NCI-H146 treated with DMSO at 0.1 percent for 48 hours (cell line): ENCODE measurements around the gene ANKRD52.

Source experiments
- DNase-seq: peaks from one replicate; lab custom pipeline; 2025; ENCODE audit not compliant: unreplicated experiment; lab: John Stamatoyannopoulos, UW

ANKRD52 gene

DNA sequence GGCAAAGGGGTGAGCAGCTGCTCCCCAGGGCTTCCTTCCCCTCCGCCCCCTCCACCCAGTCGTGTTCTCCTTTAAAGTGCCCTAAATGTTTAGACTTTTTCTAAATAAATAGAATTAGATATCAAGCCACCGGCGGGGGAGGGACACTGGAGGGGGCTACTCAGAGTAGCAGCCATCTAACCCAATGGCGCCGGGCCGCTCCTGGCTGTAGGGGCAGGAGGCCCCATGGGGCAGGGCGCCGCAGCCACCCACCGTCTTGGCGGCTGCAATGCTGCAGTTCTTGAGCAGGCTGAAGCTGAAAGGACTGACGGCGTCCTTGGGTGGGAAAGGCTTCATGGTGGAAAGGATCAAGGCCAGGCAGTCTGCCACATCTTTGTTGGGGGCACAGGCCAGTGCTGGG, 15.2 kb downstream of the ANKRD52 start:
- DNase-seq = no peak

DNA sequence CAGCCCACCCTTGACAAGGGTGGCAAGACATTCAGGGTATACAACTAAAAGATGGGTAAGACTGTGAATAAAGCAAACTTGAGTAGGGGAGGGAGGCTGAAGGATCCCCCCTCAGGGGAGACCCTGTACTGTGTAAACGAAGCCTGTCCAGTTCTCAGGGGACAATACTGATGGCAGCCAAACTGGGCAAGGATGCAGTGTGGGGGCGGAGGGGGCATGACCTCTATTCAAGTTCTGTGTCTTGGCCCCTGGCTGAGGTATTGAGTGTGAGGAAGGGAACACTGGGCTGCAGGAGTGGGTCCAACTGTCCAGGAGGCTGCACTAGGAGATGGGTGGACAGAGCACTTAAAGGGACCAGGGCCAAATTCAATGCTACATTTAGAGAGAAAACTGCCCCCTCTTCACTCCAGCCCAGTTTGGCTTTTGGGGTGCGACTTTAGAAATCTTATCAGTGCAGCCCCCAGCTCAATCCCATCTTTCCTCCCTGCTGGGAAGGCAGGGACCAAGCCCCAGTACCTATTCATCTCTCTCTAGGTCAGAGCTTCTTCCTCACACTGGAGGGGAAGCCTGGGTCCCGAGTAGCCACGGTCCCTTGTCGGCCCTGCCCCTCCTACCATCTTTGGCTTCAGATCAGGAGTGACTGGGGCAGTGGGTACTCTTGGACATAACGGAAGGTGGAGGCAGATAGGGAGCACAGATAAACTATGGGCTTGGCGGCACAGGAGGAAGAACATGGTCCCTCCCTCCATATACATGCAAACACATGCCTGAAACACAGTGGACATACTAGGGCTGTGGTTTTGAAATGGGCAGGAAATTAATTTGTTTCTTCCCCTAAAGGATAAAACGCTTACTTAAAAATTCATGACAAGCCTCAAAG, 16.5 kb downstream of the ANKRD52 start:
- DNase-seq = no peak

DNA sequence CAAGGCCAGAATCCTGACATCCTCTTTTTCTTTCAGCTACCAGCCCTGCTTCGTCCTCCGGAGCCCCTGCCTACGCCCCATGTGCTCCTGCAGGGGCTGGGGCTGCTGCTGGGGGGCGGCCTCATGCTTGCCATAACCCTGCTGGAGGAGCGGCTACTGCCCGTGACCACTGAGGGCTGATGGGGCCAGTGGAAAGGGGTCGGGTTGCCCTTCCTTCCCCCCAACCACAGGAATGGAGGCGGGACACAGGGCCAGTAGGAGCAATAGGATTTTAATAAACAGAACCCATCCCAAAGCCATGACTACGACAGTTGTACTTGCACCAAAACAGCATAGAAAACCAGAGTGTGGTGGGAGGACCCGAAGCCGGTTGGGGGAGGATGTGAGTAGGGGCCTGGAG, 20.6 kb downstream of the ANKRD52 start:
- DNase-seq = no peak

DNA sequence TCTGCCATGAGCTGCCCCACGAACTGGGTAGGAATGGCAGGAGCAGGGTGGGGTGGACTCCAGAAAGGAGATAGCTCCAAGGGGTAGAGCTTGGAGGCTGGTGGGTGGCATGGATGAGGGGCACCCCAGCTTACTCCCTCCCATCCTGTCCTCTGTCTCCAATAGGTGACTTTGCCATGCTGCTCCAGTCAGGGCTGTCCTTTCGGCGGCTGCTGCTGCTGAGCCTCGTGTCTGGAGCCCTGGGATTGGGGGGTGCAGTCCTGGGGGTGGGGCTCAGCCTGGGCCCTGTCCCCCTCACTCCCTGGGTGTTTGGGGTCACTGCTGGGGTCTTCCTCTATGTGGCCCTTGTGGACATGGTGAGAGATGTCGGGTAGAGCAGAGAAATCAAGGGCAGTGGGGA, 21.2 kb downstream of the ANKRD52 start:
- DNase-seq = no peak

DNA sequence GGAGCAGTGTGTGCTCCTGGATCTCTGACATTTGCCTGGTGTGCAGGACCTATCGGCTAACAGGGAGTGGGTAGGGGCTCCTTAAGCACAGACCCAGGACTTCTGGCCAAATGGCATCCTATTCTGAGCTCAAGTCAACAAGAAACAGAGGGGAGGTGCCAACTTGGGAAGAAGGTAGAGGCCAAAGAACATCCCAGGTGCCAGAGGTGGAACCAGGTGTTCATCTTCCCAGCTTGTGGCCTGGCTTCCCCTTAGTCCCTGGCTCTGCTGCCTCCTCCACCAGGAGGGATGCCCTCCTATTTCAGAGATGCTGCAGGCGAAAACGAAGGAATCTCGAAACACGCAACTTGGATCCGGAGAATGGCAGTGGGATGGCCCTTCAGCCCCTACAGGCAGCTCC, 22.1 kb downstream of the ANKRD52 start:
- no peak for DNase-seq

DNA sequence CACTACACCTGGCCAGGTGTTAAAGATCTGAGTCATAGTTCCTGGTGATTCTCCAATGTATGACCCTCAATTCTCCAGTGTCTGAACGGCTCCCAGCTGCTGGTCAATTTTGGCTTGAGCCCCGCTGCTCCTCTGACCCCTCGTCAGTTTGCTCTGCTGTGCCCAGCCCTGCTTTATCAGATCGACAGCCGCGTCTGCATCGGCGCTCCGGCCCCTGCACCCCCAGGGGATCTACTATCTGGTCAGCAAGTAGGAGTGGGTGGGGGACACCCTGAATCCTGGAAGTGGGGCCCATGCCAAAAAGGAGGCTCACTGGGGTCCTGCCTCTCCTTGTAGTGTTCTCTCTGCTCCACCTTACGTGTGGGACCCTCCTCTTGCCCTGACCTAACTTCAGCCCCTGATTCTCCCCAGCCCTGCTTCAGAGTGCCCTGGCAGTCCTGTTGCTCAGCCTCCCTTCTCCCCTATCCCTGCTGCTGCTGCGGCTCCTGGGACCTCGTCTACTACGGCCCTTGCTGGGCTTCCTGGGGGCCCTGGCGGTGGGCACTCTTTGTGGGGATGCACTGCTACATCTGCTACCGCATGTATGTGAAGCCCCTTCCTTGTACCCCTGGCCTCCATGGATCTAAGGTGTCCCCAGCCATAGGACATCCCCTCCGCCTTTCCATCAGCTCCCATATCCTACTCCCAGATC, 23.3 kb downstream of the ANKRD52 start:
- no peak for DNase-seq

DNA sequence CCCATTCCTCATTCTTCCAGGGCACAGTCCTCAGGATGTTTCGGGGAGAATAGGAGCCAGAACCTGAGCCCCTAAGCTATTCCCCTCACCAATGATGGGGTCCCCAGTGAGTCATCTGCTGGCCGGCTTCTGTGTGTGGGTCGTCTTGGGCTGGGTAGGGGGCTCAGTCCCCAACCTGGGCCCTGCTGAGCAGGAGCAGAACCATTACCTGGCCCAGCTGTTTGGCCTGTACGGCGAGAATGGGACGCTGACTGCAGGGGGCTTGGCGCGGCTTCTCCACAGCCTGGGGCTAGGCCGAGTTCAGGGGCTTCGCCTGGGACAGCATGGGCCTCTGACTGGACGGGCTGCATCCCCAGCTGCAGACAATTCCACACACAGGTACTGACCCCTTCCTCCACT, 27.0 kb downstream of the ANKRD52 start:
- no peak for DNase-seq

DNA sequence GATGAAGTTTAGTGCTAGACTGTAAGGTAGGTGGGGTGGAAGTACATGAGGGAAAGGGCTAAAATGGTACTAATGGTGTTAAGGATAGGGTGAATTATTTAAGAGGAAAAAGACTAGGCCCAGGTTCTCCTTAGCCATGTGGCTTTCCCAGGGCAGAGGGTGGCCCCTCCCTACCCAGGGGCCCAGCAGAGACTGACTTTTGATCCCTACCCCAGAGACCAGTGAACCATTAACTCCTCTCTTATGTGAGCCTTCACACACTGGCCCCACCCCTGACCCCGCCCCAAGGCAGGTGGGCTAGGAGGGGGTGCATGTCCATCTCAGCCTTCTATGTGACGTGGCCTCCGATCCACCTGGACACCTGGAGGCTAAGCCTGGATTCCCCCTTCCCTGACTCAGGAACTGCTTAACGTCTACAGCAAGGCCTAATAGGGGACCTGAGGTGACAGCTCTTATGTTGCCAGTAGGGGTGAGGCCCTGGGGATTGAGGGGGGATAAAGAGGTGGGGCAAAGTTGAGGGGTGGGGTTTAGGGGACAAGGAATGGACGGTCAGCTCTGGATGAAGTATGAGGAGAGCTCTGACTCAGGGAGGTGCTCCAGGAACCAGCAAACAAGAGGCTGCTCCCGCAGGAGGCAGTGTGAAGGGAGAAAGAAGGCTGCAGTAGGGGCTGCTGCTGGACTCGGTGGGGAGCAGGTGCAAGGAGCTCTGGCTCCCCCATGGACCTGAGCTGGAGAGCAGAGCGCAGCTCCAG, 27.6 kb downstream of the ANKRD52 start:
- DNase-seq = no peak

DNA sequence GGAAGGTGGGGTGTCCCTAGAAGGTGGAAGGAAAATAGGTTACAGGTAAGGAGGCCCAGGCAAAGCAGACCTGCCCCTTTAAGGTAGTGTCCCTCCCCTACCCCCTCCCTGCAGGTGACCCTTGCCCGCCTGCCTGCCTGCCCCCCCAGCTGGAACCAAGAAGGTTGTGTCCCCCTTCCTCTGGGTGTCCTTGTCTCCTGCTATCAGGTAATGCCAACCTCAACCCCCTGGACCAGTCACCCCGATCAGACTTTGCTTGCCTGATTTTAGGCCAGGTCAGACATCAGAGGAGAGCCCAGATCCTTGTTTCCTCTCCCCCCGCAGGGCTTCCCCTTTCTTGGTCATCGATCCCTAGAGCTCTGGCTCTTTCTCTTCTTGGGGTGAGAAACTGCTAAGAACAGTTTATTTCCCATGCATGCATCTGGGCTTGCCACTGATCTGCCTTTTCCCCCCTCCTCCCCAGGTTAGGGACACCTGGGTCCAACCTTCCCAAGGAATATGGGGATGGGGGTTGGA, 28.2 kb downstream of the ANKRD52 start, which contains the start of gene SLC39A5:
Gene SLC39A5 (plus strand): TSS at position 136 of the 516 bp plus-strand sequence. CDS start 1,224 bp downstream, outside the sequence.
- no peak for DNase-seq

DNA sequence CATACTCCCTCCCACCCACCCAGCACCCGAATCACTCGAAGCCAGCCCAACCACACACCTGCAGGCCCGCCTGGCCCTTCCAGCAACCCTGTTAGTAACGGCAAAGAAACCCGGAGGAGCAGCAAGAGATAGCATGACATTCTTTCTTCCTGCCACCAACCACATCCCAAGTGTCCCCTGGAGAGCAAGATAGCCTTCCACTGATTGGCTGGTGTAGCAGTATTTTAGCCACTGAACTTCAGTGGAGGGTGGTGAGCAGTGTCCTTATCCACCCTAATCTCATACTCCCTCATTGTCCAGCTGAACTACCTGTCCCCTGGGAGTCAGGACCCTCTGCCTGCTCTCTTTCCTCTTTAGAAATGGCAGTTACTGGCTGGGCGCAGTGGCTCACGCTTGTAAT, 29.1 kb downstream of the ANKRD52 start:
- no peak for DNase-seq

DNA sequence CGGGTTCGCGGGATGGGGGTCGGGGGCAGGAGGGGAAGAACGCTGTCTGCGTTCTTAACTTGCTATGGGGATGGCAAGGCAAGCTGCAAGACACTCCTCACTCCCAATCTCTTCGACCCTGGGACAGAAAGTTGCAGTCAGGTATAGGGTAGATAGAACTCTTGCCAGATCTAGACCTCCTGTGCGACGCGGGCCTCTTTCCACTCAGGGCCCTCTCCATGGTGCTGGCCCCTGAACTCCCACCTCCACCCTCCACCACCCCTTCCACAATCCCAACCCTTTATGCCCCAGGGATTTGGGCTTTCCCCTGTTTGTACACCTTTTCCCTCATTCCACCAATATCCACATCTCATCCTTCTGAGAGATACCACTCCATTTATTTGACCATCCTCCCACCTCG, 33.2 kb downstream of the ANKRD52 start:
- no peak for DNase-seq

DNA sequence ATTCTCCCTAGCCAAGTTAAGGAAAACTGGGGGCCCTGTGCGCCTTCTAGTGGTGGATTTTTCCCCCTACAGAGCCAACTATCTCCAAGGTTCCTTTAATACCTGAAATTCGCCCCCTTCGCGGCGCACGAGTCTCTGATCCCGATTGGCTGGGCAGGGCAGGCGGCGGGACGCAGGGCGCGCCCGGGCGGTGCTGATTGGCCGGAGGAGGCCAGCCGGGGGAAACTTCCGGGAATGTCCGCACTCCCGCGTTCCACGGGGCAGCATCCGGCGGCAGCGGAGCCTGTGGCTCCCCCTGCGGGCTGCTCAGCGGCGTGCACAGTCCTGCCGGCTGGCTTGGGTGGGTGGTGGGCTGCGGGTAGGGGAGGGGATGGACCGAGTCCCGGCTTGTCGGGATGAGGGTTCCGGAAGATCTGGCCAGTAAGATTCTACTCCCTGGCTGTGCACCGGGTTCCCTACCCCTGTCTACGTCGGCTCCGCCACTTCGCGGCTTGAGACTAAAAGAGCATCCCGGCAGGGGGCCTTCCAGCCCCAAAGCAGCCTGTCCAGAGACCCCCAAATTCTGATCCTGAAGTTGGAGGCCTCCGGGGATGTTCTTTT, 34.0 kb downstream of the ANKRD52 start, which contains the start of gene NABP2:
Gene NABP2 (plus strand): TSS at position 241 of the 600 bp plus-strand sequence. CDS start 515 bp downstream, outside the sequence.
- peak; percentile 98 for DNase-seq

DNA sequence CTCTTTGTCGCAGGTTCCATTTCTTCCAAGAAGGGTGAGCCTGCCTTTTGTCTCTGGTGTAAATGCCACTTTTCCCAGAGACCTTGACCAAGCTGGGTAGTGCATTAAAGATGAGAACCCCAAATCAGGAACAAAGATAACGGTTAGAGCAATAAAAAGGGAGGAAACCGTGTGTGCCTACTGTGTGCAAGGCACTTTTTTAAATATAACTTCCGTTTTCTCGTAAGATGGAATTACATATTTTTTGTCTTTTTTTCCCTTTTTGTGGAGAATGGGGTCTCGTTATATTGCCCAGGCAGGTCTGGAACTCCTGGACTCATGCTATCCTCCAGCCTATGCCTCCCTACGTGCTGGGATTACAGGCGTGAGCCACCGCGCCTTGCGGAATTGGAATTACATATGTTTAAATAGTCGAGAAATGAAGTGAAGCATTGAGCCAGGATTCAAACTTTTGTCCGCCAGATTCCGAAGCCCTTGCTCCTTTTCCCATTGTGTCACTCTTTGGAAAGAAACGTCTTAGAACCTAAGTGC, 34.5 kb downstream of the ANKRD52 start:
- DNase-seq = no peak

DNA sequence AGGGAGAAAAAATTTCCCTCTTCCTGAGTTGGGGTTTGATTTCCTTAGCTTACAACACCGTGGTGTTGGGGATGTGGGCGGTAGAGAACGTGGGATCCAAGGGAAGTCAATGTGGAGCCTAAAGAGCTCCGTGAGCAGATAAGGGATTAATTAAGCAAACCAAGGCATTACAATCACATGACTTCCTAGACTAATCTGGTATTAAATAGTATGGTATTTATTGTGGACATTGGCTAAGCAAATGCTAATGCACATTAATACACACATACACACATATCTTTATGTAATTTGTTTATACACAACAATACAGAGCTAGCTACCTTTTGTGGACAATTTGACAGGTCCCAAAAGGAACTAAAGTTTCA, 35.7 kb downstream of the ANKRD52 start:
- no peak for DNase-seq

DNA sequence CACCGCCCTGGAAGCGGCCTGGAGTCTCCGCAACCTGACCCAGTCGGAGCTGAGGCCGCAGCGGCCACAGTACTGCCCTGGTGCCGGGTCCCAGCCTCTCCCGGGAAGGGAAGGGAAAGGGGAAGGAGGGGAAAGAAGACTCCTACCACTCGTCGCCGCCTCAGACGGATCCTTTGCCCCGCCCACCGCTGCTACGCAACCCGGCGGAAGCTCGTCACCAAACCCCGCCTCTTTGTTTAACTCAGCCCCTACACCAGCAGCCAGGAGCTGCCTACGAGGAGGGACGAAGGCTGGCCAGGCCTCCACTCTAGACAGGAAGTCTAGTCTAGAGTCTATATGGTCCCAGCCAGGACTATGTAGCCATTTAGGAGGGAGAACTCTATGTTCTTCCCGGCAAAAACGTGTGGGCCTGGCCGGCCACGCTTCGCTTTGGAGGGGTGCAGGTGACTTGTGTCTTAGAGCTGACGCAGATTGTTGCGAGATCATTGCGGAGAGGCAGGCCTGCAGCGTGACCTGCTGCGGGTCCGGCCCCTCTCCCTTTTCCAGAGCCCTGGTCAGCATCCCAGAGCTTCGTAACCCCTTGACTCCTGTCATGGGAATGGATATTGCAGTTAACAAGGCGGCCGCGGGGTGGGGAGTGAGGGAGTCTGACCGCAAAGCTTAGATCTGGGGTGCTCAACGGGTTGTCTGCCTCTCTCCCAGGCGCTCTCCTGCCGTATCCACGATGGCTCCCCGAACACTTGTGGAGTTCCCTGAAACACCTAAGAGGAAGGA, 36.2 kb downstream of the ANKRD52 start, which contains the start of gene RNF41:
Gene RNF41 (minus strand): TSS at position 166 of the 774 bp plus-strand sequence. CDS start 7,875 bp downstream, outside the sequence.
- DNase-seq = peak; percentile 98

DNA sequence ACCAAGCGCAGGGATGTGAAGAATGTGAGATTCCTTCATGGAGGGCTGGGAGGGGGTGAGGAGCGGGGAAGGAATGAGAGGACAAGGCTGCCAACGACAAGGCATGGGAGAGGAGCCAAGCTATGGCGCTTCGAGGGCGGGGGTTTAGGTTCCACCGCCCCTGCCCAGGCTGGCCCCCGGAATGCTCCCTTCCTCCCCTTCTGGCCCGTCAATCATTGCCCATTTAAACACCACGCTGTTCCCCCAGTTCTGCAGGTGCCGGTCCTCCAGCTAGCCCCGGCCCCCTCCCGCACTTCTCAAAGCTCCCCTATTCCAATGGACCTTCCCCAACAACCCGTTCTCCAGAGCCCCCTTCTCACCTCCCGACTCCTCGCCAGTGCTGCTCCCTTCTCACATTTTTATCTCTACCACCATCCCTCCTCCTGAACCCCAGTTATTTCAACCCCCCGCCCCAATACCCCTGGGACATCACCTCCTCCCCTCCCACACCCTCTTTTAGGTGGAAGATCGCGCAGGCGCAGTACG, 36.9 kb downstream of the ANKRD52 start:
- DNase-seq = no peak

DNA sequence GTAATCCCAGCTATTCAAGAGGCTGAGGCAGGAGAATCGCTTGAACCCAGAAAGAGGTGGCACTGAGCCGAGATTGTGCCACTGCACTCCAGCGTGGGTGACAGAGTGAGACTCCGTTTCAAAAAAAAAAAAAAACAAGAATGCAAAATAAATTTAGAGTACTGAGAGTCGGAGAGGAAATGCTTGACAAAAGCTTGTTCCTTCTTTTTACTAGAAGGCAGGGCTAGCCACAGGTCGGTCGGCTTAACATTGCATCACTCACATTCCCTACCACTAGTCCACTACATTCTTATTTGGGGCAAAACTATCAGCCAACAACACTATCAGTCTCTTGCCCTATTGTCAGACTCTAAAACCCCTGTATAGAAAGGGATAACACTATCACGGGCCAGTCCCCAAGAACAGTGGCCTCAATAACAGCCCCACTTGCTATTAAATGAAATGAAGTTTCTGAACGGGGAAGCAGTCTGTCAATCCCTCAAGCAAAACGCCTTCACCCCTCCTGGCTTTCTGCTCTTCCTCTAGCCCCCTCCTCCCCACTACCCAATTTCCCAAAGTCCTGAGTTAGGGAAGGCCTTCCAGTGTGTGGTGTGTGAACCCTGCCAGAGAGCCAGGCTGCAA, 37.5 kb downstream of the ANKRD52 start:
- DNase-seq = no peak

DNA sequence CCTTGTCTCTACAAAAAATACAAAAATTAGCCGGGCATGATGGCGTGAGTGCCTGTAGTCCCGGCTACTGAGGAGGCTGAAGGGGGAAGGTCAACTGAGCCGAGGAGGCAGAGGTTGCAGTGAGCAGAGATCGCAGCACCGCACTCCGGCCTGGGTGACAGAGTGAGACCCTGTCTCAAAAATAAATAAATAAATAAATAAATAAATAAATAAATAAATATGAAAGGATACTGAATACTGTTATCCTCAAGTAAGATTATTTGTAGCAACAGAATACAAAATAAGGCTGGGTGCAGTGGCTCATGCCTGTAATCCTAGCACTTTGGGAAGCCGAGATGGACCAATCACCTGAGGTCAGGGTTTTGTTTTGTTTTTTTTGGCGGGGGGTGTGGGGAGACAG, 38.3 kb downstream of the ANKRD52 start:
- DNase-seq = no peak

DNA sequence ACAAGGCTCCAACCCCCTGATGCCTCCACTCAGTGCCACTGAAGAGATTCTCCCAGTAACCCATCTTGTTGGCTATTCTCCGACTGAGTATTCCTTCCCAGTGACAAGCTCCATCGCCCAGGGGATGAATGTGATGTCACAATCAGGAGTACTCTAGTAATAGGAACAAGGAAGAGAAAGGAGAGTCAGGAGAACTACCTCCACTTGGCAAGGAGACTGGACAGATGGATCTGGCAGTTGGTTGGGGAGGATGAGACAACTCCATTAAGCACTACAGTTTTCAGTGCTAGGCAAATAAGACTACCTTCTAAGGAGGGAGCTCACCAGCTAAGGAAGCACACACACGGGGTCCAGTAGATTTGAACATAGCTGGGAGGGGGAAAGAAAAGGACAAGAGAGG, 41.7 kb downstream of the ANKRD52 start:
- DNase-seq = no peak
